Thymus (tissue), 11 donors: Measurements from ENCODE around the gene EBF4. TPM values are rescaled to one million over a fixed set of nuclear protein-coding genes. Genes with fewer than 3 reads are reported as not detected.
A peak's percentile ranks its signal among the peaks of the same experiment; 100 is the strongest.
"Not testable (repeated sequence)": the region's sequence is repeated elsewhere in the genome, so short reads cannot be mapped to it uniquely, and the experiment has no call there.

ENCODE experiments used
- DNase-seq, 9 donors: peaks; one replicate each; pipeline ENCODE4 v3.0.0-alpha.2; 2013; ENCODE audit warnings: low spot score in 9 of 9, low read depth in 6 of 9, missing footprints in 1 of 9
- H3K27ac ChIP-seq, 2 donors: one replicate each; pipeline ENCODE4 v1.5.1; 2013; ENCODE audit warnings: control low read depth in 1 of 2, low read depth in 1 of 2, low read length in 1 of 2, mild to moderate bottlenecking in 1 of 2, moderate library complexity in 1 of 2
- H3K27me3 ChIP-seq, 2 donors: one replicate each; pipeline ENCODE4 v1.5.1; 2013; ENCODE audit warnings: low read length in 1 of 2; ENCODE audit not compliant: control insufficient read depth in 2 of 2, insufficient read depth in 1 of 2
- H3K36me3 ChIP-seq, 2 donors: one replicate each; pipeline ENCODE4 v1.5.1; 2013; ENCODE audit warnings: low read length in 1 of 2, mild to moderate bottlenecking in 1 of 2, moderate library complexity in 1 of 2; ENCODE audit not compliant: control insufficient read depth in 2 of 2, insufficient read depth in 2 of 2
- H3K4me1 ChIP-seq, 2 donors: one replicate each; pipeline ENCODE4 v1.5.1; 2013; ENCODE audit warnings: low read length in 2 of 2; ENCODE audit not compliant: control insufficient read depth in 2 of 2, insufficient read depth in 2 of 2
- H3K4me3 ChIP-seq, 2 donors: one replicate each; pipeline ENCODE4 v1.5.1; 2013; ENCODE audit warnings: low read length in 2 of 2, control low read depth in 1 of 2, mild to moderate bottlenecking in 1 of 2
- H3K9me3 ChIP-seq, 2 donors: one replicate each; pipeline ENCODE4 v1.5.1; 2013; ENCODE audit warnings: low read length in 1 of 2, mild to moderate bottlenecking in 1 of 2; ENCODE audit not compliant: control insufficient read depth in 2 of 2, insufficient read depth in 1 of 2
- WGBS: extraction: QIAGEN DNeasy Blood & Tissue Kit; methylation state at CpG from one replicate; pipeline ENCODE4 v1.1.7; 2013; 5-methylcytosine and 5-hydroxymethylcytosine counted together
- polyA plus RNA-seq: library from polyadenylated mRNA; stranded (reverse); fragments of 200-250 nt; gene quantifications from one replicate; pipeline ENCODE4 v1.2.3, GENCODE V29; 2013
- total RNA-seq: library from RNA; stranded (reverse); fragments of 120-200 nt; gene quantifications from one replicate; pipeline ENCODE4 v1.2.4, GENCODE V29; 2013
- donor health status: healthy.

Gene EBF4
- total and polyA plus RNA-seq, 2 donors: 2.9 to 9.9 TPM

DNA sequence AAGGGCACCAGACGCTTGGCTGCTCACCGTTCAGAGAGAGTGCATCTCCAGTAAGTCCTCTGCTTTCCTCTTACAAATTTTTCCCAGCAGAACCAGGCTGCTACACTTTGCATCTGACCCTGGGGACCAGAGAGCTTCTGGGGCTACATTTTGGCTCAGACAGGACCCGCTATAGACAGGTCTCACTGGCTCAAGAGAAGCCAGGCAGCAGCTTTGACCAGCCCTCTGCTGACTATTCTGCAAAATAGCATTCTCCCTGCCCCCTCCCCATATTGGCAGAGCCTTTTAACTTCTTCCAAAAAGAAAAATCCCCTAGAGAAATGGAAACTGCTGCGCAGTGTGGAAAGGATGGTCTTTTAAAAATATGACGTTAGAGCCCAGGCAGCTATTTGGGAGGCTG, 70.6 kb downstream of the EBF4 start:
- Histone ChIP-seq H3K36me3 (no peaks in the 10 kb centered on the region), H3K4me3 (no peak overlapping the region), H3K27me3 (peaks cover 0 to 25% of the 10 kb centered on the region in 2 donors), H3K9me3 (no peaks in the 10 kb centered on the region), H3K4me1 (peaks cover 0 to 7% of the 10 kb centered on the region in 2 donors), H3K27ac (no peak overlapping the region)
- WGBS: 89% methylated on average over 5 of the region's 5 CpGs
- DNase-seq: no peak

DNA sequence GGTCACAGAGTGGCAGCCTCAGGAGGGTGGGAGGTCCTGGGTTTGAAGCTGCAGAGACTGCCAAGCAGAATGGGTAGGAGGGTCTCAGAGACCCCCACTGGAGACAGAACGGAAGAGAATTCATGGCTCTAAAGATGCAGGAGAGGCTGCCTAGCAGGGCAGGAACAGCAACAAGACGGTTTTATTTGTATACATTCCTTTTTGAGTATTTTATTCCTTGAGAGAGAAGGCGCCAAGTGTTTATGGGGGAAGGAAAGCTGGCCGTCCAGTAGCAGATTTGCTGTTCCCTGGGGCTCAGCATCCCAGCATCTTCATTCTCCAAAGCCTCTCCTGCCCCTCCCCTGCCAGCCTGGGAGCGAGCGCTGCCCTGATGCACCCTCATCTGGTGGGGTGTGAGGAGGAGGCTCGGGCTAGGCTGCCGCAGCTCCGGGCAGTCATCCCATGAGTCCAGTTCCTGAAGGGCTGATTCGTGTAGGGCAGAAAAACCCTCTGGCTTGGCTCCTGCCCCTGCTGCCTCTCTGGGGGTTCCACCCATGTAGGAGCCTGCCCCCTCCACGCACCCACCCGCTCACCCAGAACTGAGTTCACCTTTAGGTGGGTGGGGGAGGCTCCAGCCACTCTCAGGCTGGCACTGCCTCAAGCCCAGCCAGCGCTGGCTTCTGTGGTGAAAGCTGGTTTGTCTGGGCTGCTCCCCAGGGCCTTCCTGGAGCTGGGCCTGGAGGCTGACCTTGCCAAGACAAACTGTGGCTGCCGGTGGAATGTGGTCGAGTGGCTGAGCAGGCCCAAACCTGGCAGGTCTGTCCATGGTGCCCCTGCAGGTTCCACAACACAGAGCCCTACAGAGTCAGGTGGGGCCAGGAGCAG, 75.4 kb downstream of the EBF4 start:
- no peak overlapping the region for H3K27ac ChIP-seq
- H3K27me3 ChIP-seq: peaks cover 0 to 22% of the 10 kb centered on the region in 2 donors
- H3K36me3 ChIP-seq: no peaks in the 10 kb centered on the region
- H3K4me3 ChIP-seq: no peak overlapping the region
- 88% methylated on average over 15 of the region's 15 CpGs for WGBS
- DNase-seq: no peak
- H3K9me3 ChIP-seq: peaks cover 0 to 4% of the 10 kb centered on the region in 2 donors
- H3K4me1 ChIP-seq: peaks cover 4 to 6% of the 10 kb centered on the region in 2 donors

DNA sequence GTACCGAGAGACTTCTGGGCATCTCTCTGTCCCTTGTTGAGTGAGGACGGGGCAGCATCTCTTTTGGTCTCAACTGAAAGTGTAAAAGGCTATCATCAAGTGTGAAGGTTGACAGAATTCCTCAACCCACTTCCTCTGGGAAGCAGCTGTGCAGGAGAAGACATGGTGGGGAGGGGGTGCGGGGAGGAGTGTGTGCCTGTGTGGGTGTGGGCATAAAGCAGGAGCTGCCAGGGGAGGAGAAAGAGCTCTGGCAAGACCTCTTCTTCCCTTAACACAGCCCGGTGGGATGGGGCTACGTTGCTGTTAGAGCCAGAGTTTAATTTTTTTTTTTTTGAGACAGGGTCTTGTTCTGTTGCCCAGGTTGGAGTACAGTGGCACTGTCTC, 76.0 kb downstream of the EBF4 start:
- DNase-seq: no peak
- Histone ChIP-seq H3K9me3 (peaks cover 0 to 4% of the 10 kb centered on the region in 2 donors), H3K36me3 (no peaks in the 10 kb centered on the region), H3K27ac (no peak overlapping the region), H3K4me3 (no peak overlapping the region), H3K4me1 (peaks cover 4 to 6% of the 10 kb centered on the region in 2 donors), H3K27me3 (peaks cover 0 to 18% of the 10 kb centered on the region in 2 donors)
- WGBS: 89% methylated on average over 5 of the region's 5 CpGs

DNA sequence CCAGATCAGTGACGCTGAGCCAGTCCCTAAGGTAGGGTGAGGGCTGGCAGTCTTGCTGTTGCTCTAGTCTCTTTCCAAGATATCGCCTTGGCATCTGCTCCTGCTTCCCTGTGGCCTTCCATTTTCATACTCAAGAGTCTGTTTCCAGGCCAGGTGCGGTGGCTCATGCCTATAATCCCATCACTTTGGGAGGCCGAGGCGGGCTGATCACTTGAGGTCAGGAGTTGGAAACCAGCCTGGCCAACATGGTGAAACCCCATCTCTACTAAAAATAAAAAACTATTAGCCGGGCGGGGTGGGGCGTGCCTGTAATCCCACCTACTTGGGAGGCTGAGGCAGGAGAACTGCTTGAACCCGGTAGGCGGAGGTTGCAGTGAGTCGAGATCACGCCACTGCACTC, 77.5 kb downstream of the EBF4 start:
- H3K27me3 ChIP-seq: peaks cover 0 to 18% of the 10 kb centered on the region in 2 donors
- not testable (repeated sequence) for DNase-seq, H3K4me1 ChIP-seq, H3K9me3 ChIP-seq, H3K27ac ChIP-seq, H3K36me3 ChIP-seq, H3K4me3 ChIP-seq
- WGBS: 98% methylated on average over 12 of the region's 12 CpGs

DNA sequence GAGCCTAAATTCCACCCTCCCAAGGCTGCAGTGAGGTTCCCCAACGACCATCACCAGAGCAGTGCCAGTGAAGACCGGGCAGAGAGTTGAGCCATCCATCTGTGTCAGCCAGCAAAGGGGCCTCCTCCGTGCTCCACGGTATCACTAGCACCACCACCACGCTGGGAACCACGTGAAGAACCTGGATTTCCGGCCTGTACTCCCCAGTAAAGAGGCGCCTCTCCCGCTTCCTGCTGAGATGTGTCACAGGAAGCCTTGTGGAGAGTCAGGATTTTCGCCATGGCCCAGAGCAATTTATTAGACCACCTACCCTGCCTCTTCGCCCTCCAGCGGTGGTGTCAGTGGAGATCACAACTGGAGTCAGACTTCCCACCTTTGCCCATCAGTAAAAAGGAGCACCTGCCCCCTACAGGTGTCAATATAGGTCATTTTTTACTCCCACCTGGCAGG, 79.1 kb downstream of the EBF4 start:
- Histone ChIP-seq H3K27ac (no peak overlapping the region), H3K4me1 (peaks cover 4 to 6% of the 10 kb centered on the region in 2 donors), H3K36me3 (no peaks in the 10 kb centered on the region), H3K9me3 (peaks cover 2 to 7% of the 10 kb centered on the region in 2 donors), H3K4me3 (no peak overlapping the region), H3K27me3 (peaks cover 0 to 18% of the 10 kb centered on the region in 2 donors)
- DNase-seq: no peak
- WGBS: 47% methylated on average over 12 of the region's 12 CpGs

DNA sequence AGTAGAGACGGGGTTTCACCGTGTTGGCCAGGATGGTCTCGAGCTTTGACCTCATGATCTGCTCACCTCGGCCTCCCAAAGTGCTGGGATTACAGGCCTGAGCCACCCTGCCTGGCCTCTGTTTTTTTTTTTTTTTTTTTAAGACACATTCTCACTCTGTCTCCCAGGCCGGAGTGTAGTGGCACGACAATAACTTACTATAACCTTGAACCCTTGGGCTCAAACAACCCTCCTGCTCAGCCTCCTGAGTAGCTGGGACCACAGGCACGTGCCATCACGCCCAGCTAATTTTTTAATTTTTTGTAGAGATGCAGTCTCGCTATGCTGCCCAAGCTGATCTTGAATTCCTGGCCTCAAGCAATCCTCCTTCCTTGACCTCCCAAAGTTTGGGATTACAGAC, 81.2 kb downstream of the EBF4 start:
- H3K4me1 ChIP-seq: peaks cover 4 to 6% of the 10 kb centered on the region in 2 donors
- H3K4me3 ChIP-seq: no peak overlapping the region
- peaks cover 2 to 8% of the 10 kb centered on the region in 2 donors for H3K27me3 ChIP-seq
- no peaks in the 10 kb centered on the region for H3K36me3 ChIP-seq
- no peak overlapping the region for H3K27ac ChIP-seq
- peaks cover 2 to 7% of the 10 kb centered on the region in 2 donors for H3K9me3 ChIP-seq
- no peak for DNase-seq
- WGBS: 96% methylated on average over 9 of the region's 9 CpGs

DNA sequence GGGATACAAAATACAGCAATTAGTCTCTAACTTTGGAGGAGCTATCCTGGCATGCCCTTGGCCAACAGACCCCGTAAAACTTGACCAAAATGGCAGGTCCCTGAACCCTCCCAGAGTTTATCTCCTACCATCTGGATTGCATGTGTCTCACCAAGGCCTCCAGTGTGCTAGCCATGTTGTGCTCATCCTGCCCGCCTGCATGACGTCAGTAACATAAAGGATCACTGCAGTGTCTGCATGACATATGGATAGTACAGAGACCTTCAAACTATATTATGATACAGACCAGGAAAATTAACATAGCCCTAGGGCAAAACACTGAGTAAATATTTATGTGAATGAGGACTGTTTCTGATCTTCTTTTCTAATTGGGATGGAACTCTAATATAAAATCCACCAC, 82.6 kb downstream of the EBF4 start:
- peaks cover 4 to 6% of the 10 kb centered on the region in 2 donors for H3K4me1 ChIP-seq
- no peak for DNase-seq
- peaks cover 0 to 2% of the 10 kb centered on the region in 2 donors for H3K27me3 ChIP-seq
- H3K36me3 ChIP-seq: no peaks in the 10 kb centered on the region
- WGBS: 97% methylated on average over 3 of the region's 3 CpGs
- H3K4me3 ChIP-seq: no peak overlapping the region
- H3K27ac ChIP-seq: no peak overlapping the region
- H3K9me3 ChIP-seq: peaks cover 2 to 7% of the 10 kb centered on the region in 2 donors

DNA sequence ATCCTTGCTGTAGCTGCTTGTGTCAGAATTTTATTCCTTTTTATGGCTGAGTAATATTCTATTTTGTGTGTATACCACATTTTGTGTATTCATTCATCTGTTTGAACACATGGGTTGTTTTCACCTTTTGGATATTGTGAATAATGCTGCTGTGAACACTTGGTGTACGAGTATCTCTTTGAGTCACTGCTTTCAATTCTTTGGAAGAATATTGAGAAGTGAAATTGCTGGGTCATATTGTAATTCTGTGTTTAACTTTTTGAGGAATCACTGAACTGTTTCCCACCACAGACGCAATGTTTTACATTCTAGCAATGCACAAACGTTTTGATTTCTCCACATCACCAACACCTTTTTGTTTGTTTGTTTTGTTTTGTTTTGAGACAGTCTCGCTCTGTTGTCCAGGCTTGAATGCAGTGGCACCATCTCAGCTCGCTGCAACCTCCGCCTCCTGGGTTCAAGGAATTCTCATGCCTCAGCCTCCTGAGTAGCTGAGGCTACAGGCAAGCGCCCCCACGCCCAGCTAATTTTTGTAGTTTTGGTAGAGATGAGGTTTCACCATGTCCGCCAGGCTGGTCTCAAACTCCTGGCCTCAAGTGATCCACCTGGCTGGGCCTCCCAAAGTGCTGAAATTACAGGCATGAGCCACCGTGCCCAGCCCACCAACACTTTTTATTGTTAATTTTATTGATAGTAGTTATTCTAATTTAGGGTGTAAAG, 86.2 kb downstream of the EBF4 start:
- no peaks in the 10 kb centered on the region for H3K4me1 ChIP-seq
- 91% methylated on average over 10 of the region's 10 CpGs for WGBS
- DNase-seq: peak in 1 of 9 donors; percentile 9

DNA sequence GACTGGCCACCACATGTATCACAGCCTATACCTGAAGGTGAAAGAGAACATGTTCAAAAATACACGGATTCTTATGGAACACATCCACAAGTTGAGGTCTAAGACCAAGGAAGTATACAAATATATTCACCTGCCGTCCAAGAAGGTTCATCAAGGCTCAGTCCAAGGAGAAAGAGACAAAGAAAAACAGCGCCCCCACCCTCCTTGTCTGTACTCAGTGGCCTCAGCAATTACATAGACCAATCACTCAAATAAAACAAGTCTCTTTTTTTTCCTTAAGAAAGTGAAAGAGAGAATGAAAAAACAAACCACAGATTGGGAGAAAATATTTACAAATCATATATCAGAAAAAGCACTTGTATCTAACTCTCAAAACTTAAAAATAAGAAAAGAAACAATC, 88.4 kb downstream of the EBF4 start:
- H3K27me3 ChIP-seq: peaks cover 2 to 5% of the 10 kb centered on the region in 2 donors
- H3K9me3 ChIP-seq: peaks cover under 1 to 2% of the 10 kb centered on the region in 2 donors
- no peak overlapping the region for H3K4me3 ChIP-seq
- H3K4me1 ChIP-seq: no peaks in the 10 kb centered on the region
- no peaks in the 10 kb centered on the region for H3K36me3 ChIP-seq
- H3K27ac ChIP-seq: no peak overlapping the region
- 64% methylated on average over 3 of the region's 3 CpGs for WGBS
- DNase-seq: no peak

More for the DNA sequence above, 86.2 kb downstream of the EBF4 start:
- no peaks in the 10 kb centered on the region for H3K36me3 ChIP-seq
- peaks cover 2% of the 10 kb centered on the region in 2 donors for H3K27me3 ChIP-seq
- no peak overlapping the region for H3K4me3 ChIP-seq
- H3K27ac ChIP-seq: no peak overlapping the region
- H3K9me3 ChIP-seq: peaks cover 2 to 4% of the 10 kb centered on the region in 2 donors
